ENCODE measurements around the gene STAB1.

Gene STAB1

GRCh38 chr3:52492059-52492458 is 3.1 kb upstream of the STAB1 start:
- in situ Hi-C loops (cut with HindIII; ENCODE audit: low sequenced_read_pairs), result no loop called here
- H3K4me3 ChIP-seq (ENCODE audit: low read depth, low read length), result no peak overlapping the region
- TF ChIP-seq CTCF (IDR thresholded peaks at IDR 0.05; ENCODE audit: low read depth, low read length, missing control alignments), result no peak
- no peak for DNase-seq (ENCODE audit: low read depth)

DNA sequence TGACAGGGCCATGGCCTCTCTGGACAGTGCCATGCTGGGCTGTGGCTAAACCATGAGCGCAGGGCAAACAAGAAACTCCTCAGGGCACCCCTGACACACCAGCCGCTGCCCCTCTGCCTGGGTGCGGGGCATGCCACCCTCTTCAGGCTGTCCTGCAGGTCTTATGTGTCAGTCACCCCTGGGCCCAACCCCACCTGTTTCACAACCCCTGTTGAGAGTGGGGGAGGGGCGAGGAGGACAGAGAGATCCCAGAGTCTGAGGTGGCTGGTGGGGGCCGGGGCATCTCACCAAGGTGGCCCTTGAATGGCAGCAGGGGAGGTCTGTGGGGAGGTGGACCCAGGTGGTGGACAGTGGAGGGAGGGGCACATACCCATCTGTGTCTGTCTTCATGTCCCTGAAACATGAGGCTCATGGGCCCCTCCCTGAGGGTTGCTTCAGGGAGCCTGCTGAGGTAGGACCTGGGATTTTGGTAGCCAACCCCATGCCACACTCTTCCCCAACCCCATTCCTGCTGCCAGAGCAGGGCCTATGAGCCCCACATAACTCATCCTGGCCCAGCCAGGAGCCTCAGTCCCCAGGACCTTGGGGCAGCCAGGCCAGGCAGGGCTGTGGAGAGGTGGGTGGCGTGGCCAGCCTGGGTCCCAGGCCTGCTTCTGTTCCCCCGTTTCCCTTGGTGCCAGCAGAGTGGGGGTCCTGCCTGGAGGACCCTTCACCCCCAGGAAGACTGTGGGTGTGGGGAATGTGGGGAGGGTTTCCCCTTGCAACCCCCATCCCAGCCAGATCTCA is 1.7 kb upstream of the STAB1 start:
- DNase-seq (ENCODE audit: low read depth), result no peak
- in situ Hi-C loops (cut with HindIII; ENCODE audit: low sequenced_read_pairs), result no loop called here

GRCh38 chr3:52494445-52494844 is 693 bp upstream of the STAB1 start:
- H3K4me3 ChIP-seq (ENCODE audit: low read depth, low read length), result no peak overlapping the region
- no peak for TF ChIP-seq CTCF (IDR thresholded peaks at IDR 0.05; ENCODE audit: low read depth, low read length, missing control alignments)
- in situ Hi-C loops (cut with HindIII; ENCODE audit: low sequenced_read_pairs), result no loop called here
- no peak for DNase-seq (ENCODE audit: low read depth)

More for the DNA sequence above, 1.7 kb upstream of the STAB1 start:
- no peak overlapping the region for H3K4me3 ChIP-seq (ENCODE audit: low read depth, low read length)
- TF ChIP-seq CTCF (IDR thresholded peaks at IDR 0.05; ENCODE audit: low read depth, low read length, missing control alignments), result no peak

- in situ Hi-C loops (cut with HindIII; ENCODE audit: low sequenced_read_pairs), result no loop called here
- DNase-seq (ENCODE audit: low read depth), result no peak
- H3K4me3 ChIP-seq (ENCODE audit: low read depth, low read length), result no peak overlapping the region
- TF ChIP-seq CTCF (IDR thresholded peaks at IDR 0.05; ENCODE audit: low read depth, low read length, missing control alignments), result no peak
These were observed 852 bp downstream of the STAB1 start for GRCh38 chr3:52495777-52496602.

DNA sequence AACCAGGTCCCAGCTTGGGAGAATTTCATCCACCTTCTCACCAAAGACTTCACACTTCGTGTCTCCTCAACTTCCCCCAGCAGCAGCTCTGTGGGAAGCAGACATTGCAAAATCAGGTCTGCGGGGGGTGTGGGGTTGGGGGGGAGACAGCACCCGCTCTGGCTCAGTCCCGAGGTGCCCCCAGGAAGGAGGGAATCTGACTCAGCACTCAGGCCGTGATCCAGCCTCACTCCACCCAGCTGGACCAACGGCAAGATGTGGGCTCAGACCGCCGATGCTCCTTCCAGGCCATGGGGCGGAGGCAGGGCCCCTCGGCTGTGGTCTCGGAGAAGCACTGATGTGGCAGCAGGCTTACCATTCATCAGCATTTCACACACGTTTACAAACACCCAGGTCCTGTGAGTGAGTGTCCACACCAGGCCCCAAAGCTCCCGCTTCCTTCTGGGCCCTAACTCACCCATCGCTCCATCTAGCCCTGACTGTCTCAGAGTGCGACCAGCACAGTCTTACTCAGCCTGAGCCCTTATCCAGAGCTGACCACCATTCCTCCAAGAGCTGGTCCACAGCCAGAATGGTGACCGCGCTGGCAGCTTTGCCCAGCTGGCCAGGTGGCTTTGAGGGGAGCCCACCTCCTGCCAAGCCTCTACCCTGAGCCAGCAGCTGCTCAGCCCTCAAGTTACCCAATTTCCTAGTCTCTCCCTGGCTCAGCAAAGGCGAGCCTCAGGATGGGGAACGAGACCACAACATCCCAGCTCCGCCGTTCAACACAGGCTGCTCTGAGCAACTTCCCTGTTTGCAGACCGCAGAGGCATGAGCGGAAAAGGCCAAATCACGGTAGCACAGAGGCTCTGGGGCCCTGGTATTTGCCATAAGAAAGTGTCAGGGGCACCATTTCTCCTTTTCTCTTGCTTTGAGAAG is 3.3 kb downstream of the STAB1 start:
- DNase-seq (ENCODE audit: low read depth), result no peak
- no peak for TF ChIP-seq CTCF (IDR thresholded peaks at IDR 0.05; ENCODE audit: low read depth, low read length, missing control alignments)
- no peak overlapping the region for H3K4me3 ChIP-seq (ENCODE audit: low read depth, low read length)
- in situ Hi-C loops (cut with HindIII; ENCODE audit: low sequenced_read_pairs), result no loop called here

GRCh38 chr3:52501046-52501445 is 5.9 kb downstream of the STAB1 start:
- no peak overlapping the region for H3K4me3 ChIP-seq (ENCODE audit: low read depth, low read length)
- no peak for DNase-seq (ENCODE audit: low read depth)
- in situ Hi-C loops (cut with HindIII; ENCODE audit: low sequenced_read_pairs), result no loop called here
- no peak for TF ChIP-seq CTCF (IDR thresholded peaks at IDR 0.05; ENCODE audit: low read depth, low read length, missing control alignments)
